ENCODE results near the gene PSTPIP1. TPM values are rescaled to one million over a fixed set of nuclear protein-coding genes. Genes with fewer than 3 reads are reported as not detected.

Gene PSTPIP1
- total RNA-seq, 4 donors from 2014 or later = 6.3 to 40.4 (median 19.5) TPM

- no peaks in the 10 kb centered on the region for H3K36me3 ChIP-seq
- no peaks in the 10 kb centered on the region for H3K9me3 ChIP-seq
- TF ChIP-seq CTCF (IDR thresholded peaks at IDR 0.05) (no peak), POLR2A (IDR thresholded peaks at IDR 0.05) (no peak)
- H3K27me3 ChIP-seq = no peaks in the 10 kb centered on the region
- peaks cover 2 to 38% (median 12%) of the 10 kb centered on the region in 4 donors for H3K4me1 ChIP-seq
- peak overlapping the region; percentile 88 to 97 (median 94) for H3K27ac ChIP-seq
- peak overlapping the region; percentile 84 to 100 (median 96) for H3K4me3 ChIP-seq
- DNase-seq = no peak
These were observed 75.2 kb downstream of the PSTPIP1 start for GRCh38 chr15:77070180-77070494.

GRCh38 chr15:77070495-77071304 is 75.8 kb downstream of the PSTPIP1 start, which contains the start of gene TSPAN3:
TSPAN3 (minus strand) TSS chr15:77071109; CDS start chr15:77070954, 155 bp downstream.
- Histone ChIP-seq H3K27me3 (no peaks in the 10 kb centered on the region), H3K9me3 (no peaks in the 10 kb centered on the region), H3K27ac (peak within 1 kb of the TSS; percentile 88 to 97 (median 94)), H3K4me3 (peak within 1 kb of the TSS; percentile 84 to 100 (median 96)), H3K36me3 (no peaks in the 10 kb centered on the region), H3K4me1 (peaks cover 2 to 33% (median 12%) of the 10 kb centered on the region in 4 donors)
- peak; percentile 90 to 97 (median 93) for DNase-seq
- no peak for TF ChIP-seq CTCF (IDR thresholded peaks at IDR 0.05)
- peak; percentile 81 to 89 for TF ChIP-seq POLR2A (IDR thresholded peaks at IDR 0.05)

GRCh38 chr15:77071305-77072223 is 76.6 kb downstream of the PSTPIP1 start:
- H3K4me3 ChIP-seq = peak overlapping the region; percentile 84 to 100 (median 96)

GRCh38 chr15:77074350-77074749 is 79.4 kb downstream of the PSTPIP1 start:
- no peak for DNase-seq
- no peak overlapping the region for H3K27ac ChIP-seq
- H3K9me3 ChIP-seq = no peaks in the 10 kb centered on the region
- peaks cover 0 to 10% (median 1%) of the 10 kb centered on the region in 4 donors for H3K4me1 ChIP-seq
- no peaks in the 10 kb centered on the region for H3K36me3 ChIP-seq
- H3K27me3 ChIP-seq = no peaks in the 10 kb centered on the region
- TF ChIP-seq CTCF (IDR thresholded peaks at IDR 0.05) (no peak), POLR2A (IDR thresholded peaks at IDR 0.05) (no peak)
- no peak overlapping the region for H3K4me3 ChIP-seq

More at GRCh38 chr15:77071305-77072223, 76.6 kb downstream of the PSTPIP1 start:
- Histone ChIP-seq H3K27me3 (no peaks in the 10 kb centered on the region), H3K9me3 (no peaks in the 10 kb centered on the region), H3K36me3 (no peaks in the 10 kb centered on the region), H3K27ac (peak overlapping the region; percentile 88 to 97 (median 94)), H3K4me1 (peaks cover 2 to 28% (median 12%) of the 10 kb centered on the region in 4 donors)
- DNase-seq = no peak
- no peak for TF ChIP-seq CTCF (IDR thresholded peaks at IDR 0.05)
- no peak for TF ChIP-seq POLR2A (IDR thresholded peaks at IDR 0.05)

GRCh38 chr15:77075528-77075927 is 80.6 kb downstream of the PSTPIP1 start:
- Histone ChIP-seq H3K4me1 (peaks cover 0 to 6% (median 1%) of the 10 kb centered on the region in 4 donors), H3K36me3 (no peaks in the 10 kb centered on the region), H3K4me3 (no peak overlapping the region), H3K9me3 (no peaks in the 10 kb centered on the region), H3K27me3 (no peaks in the 10 kb centered on the region), H3K27ac (no peak overlapping the region)
- no peak for TF ChIP-seq POLR2A (IDR thresholded peaks at IDR 0.05)
- no peak for TF ChIP-seq CTCF (IDR thresholded peaks at IDR 0.05)
- DNase-seq = no peak

Data from Peyer's patch (tissue), 4 donors.